Pancreas (tissue), 10 donors: ENCODE results near the gene FERMT1. TPM values are rescaled to one million over a fixed set of nuclear protein-coding genes. Genes with fewer than 3 reads are reported as not detected.

ENCODE experiments used
- ATAC-seq, 4 donors: fragments of 200-7000 bp; cut with Tn5 transposase; one replicate each; pipeline versions ENCODE4 v1.8.0 to v1.9.1; 2020; ENCODE audit warnings: mild to moderate bottlenecking in 4 of 4, moderate library complexity in 4 of 4
- DNase-seq, 6 donors: peaks; one replicate each; pipeline ENCODE4 v3.0.0-alpha.2; 2020
- FAIRE-seq: peaks from 2 replicates; lab custom pipeline; 2012; peaks lifted over from hg19 to GRCh38; lab: Jason Lieb, UNC
- H3K27ac ChIP-seq, 4 donors: fragments of 200-600 bp; sonication (generic); 1 replicate in 3 of 4; 2 replicates in 1 of 4; pipeline versions ENCODE4 v1.5.0 to v1.8.0; 2020
- H3K27me3 ChIP-seq, 4 donors: fragments of 200-600 bp; one replicate each; pipeline ENCODE4 v1.8.0; 2021
- H3K36me3 ChIP-seq, 3 donors: fragments of 200-600 bp; sonication (generic) in 1 of 3; one replicate each; pipeline versions ENCODE4 v1.5.0 to v1.8.0; 2020 to 2021
- H3K4me1 ChIP-seq, 3 donors: fragments of 200-600 bp; one replicate each; pipeline ENCODE4 v1.8.0; 2021
- H3K4me3 ChIP-seq, 4 donors: fragments of 200-600 bp; sonication (generic) in 2 of 4; one replicate each; pipeline versions ENCODE4 v1.5.0 to v1.8.0; 2020 to 2021
- H3K9me3 ChIP-seq, 4 donors: fragments of 200-600 bp; one replicate each; pipeline ENCODE4 v1.8.0; 2021
- WGBS, 2 donors: extraction: QIAGEN DNeasy Blood & Tissue Kit; methylation state at CpG; one replicate each; pipeline ENCODE4 v1.1.7; 2013; 5-methylcytosine and 5-hydroxymethylcytosine counted together
- intact Hi-C, 3 donors: fragments of 100-400 bp; cut with DNase I; formaldehyde crosslinking; loops; one replicate each; pipeline versions ENCODE4 v1.11.1 to v1.14.2; 2022
- polyA plus RNA-seq, 2 donors: library from polyadenylated mRNA; stranded (reverse); fragments of 200-250 nt; gene quantifications; one replicate each; pipeline ENCODE4 v1.2.3, GENCODE V29; 2013
- total RNA-seq, 6 donors: library from RNA; stranded (reverse); fragmentation: NEBNext Ultra II Directional in 4 of 6; extraction: Animal tissue kit (Norgen Biotek cat#: 25700) in 4 of 6; gene quantifications; one replicate each; pipeline versions ENCODE4 v1.2.1 to v1.2.4, GENCODE V29; 2021 to 2023
- TF ChIP-seq, protein P1 (sequence below), 4 donors: fragments of 200-600 bp; sonication (generic) in 3 of 4; IDR thresholded peaks; one replicate each; pipeline versions ENCODE4 v1.5.0 to v1.8.0; 2021; ENCODE audit warnings: antibody characterized with exemption in 4 of 4
- donor health status: healthy with polysubstance abuse.
- donor health status: DM: no; HTN: no; CAD: no; lungs with moderate emphysema.
- donor health status: DM: no; HTN: no; CAD: no.
- donor health status: control.
- donor health status: control.
- donor health status: Bipolar disorder and iron deficiency.
- donor health status: DM: yes; HTN: yes; CAD: no.
- donor health status: DM: no; HTN: no; CAD: no.
- donor health status: DM: no; HTN: no; CAD: no.
- donor health status: DM: yes; HTN: yes; CAD: no.

FERMT1 gene
- total and polyA plus RNA-seq, 8 donors = 0.80 to 5.6 (median 2.3) TPM

DNA sequence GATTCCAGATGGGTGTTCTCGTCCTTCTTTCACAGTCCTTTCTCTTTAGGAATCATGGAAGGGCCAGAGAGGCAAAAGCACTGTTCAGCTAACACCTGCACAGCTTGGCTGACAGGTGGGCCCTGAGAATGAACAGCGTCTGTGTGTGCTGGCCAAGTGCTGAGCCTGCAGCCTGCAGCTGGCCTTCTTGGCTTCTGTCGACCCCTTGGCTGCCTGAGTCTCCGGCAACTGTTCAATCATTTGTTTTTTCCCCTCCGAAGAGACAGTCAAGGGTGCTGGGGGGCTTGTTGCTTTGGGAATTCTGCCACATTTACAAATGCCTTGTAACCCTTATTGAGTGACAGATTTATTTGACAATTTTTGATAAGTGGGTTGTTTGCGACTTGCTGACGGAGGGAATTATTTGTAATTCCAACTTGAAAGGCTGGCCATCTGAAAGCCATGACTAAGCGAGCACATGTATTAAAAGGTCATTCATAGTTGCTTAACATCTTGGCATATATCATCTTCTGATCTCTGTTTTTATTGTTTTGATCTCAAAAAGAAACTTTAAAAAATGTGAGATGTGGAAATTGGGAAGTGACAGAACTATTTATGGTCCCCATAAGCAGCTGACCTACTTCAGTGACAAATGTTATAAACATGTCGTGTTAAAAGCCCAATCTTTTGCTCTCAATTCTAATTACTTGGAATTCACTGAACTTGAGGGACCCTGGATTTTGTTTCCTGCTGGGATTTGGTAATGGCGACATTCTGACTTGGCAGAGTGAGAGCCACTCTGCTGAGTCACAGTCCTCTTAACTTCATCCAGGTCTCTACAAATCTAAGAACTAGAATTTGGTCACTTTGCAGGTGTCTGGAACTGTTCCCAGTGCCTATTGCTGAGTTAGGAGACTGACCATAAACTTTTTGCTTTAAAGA lies 41.9 kb upstream of the FERMT1 start:
- Histone ChIP-seq H3K4me1 (no peaks in the 10 kb centered on the region), H3K27ac (peak overlapping the region in 1 of 4 donors; percentile 26), H3K9me3 (no peaks in the 10 kb centered on the region), H3K4me3 (no peak overlapping the region), H3K36me3 (no peaks in the 10 kb centered on the region), H3K27me3 (no peaks in the 10 kb centered on the region)
- WGBS, 2 donors = 26% methylated on average over 10 of the region's 10 CpGs
- intact Hi-C loops = loop anchor here in 1 of 3 donors (10.0 kb wide), 1 partner anchor 600 kb away; the partner anchor contains the start of gene BMP2
- DNase-seq (peak in 2 of 6 donors; percentile 11 to 23), ATAC-seq (peak; percentile 63 to 83 (median 68)), FAIRE-seq (no peak)
- TF ChIP-seq, protein P1, sequence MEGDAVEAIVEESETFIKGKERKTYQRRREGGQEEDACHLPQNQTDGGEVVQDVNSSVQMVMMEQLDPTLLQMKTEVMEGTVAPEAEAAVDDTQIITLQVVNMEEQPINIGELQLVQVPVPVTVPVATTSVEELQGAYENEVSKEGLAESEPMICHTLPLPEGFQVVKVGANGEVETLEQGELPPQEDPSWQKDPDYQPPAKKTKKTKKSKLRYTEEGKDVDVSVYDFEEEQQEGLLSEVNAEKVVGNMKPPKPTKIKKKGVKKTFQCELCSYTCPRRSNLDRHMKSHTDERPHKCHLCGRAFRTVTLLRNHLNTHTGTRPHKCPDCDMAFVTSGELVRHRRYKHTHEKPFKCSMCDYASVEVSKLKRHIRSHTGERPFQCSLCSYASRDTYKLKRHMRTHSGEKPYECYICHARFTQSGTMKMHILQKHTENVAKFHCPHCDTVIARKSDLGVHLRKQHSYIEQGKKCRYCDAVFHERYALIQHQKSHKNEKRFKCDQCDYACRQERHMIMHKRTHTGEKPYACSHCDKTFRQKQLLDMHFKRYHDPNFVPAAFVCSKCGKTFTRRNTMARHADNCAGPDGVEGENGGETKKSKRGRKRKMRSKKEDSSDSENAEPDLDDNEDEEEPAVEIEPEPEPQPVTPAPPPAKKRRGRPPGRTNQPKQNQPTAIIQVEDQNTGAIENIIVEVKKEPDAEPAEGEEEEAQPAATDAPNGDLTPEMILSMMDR (IDR thresholded peaks at IDR 0.05) = no peak

DNA sequence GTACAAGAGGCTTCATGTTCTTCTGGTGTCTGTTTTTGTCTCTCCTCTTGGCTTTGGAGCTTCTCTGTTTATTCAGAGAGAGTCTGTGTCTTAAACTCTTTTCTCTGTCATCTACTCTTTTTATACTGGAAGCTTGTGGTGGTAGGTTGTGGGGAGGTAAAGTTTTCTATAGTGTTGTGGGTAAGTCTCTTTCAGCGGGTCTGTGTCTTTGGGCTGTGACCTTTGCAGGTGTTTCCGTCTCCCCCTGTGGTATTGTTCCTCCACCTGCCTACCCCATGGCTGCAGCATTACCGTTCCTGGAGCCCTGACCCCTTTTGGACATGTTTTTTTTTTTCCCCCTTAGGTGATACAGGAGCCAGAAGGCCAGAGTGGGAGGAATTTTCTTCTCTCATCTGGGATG lies 37.9 kb upstream of the FERMT1 start:
- 56 to 72% methylated on average over 3 of the region's 3 CpGs for WGBS, 2 donors
- no peaks in the 10 kb centered on the region for H3K36me3 ChIP-seq
- no peak for FAIRE-seq
- no peaks in the 10 kb centered on the region for H3K4me1 ChIP-seq
- H3K4me3 ChIP-seq = no peak overlapping the region
- DNase-seq = no peak
- intact Hi-C loops = loop anchor here in 1 of 3 donors (10.0 kb wide), 1 partner anchor 604 kb away; the partner anchor contains the start of gene BMP2
- TF ChIP-seq, protein P1 (IDR thresholded peaks at IDR 0.05) = no peak
- H3K27ac ChIP-seq = no peak overlapping the region
- H3K9me3 ChIP-seq = no peaks in the 10 kb centered on the region
- H3K27me3 ChIP-seq = no peaks in the 10 kb centered on the region
- no peak for ATAC-seq

DNA sequence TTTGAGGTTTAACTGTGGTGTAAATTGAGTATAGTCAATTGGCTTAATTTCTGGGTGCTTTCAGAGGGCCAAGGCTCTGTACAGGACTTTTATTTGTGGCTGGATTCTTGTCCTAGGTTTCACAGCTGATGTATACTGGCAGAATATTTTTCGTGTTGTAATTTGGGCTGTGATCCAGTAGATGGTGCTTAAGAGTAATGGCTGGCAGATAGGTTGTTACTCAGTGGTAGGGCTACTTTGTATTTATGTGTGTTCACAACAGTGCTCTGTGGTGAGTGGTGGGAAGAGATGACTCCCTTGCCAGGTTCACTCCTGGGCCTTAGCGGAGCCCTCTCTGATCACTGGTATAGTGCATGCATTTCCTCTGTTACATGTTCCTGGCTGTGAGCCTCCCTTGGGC lies 34.5 kb upstream of the FERMT1 start:
- FAIRE-seq = no peak
- ATAC-seq = no peak
- no peak overlapping the region for H3K4me3 ChIP-seq
- WGBS, 2 donors = 74 to 81% methylated on average over 2 of the region's 2 CpGs
- TF ChIP-seq, protein P1 (IDR thresholded peaks at IDR 0.05) = no peak
- intact Hi-C loops = no loop called here
- no peaks in the 10 kb centered on the region for H3K27me3 ChIP-seq
- no peaks in the 10 kb centered on the region for H3K9me3 ChIP-seq
- DNase-seq = no peak
- no peaks in the 10 kb centered on the region for H3K36me3 ChIP-seq
- no peak overlapping the region for H3K27ac ChIP-seq
- H3K4me1 ChIP-seq = no peaks in the 10 kb centered on the region

DNA sequence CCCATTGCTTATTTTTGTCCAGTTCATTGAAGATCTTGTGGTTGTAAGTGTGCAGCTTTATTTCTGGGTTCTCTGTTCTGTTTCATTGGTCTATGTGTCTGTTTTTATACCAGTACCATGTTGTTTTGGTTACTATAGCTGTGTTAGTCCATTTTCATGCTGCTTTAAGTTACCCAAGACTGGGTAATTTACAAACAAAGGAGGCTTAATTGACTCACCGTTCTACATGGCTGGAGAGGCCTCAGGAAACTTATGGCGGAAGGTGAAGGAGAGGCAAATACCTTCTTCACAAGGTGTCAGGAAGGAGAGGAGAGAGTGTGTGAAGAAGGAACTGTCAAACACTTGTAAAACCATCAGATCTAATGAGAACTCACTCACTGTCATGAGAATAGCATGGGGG lies 29.9 kb upstream of the FERMT1 start:
- H3K4me1 ChIP-seq = no peaks in the 10 kb centered on the region
- H3K27me3 ChIP-seq = no peaks in the 10 kb centered on the region
- TF ChIP-seq, protein P1 (IDR thresholded peaks at IDR 0.05) = no peak
- no peaks in the 10 kb centered on the region for H3K36me3 ChIP-seq
- no peak for ATAC-seq
- no peak overlapping the region for H3K4me3 ChIP-seq
- no peak for FAIRE-seq
- WGBS, 2 donors = 52 to 58% methylated on average over 2 of the region's 2 CpGs
- no peaks in the 10 kb centered on the region for H3K9me3 ChIP-seq
- H3K27ac ChIP-seq = no peak overlapping the region
- DNase-seq = no peak
- intact Hi-C loops = no loop called here

DNA sequence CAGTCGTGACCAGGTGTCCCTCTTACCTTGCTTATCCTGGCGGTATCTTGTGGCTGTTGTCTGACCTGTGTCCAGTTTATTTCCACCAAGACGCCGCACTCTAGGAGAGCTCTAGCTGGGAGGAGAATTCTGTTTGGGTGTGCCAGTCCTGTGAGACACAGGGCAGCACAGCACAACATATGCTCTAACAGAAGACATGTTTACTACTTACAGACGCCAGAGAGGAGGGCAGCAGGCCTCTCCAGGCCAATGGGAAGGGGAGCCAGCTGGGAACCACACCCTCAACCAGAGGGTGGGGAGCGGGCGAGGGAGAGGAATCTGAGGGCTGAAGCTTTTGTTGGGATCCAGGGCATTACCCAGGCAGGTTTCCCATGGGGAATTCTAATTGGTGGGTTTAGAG lies 25.2 kb upstream of the FERMT1 start:
- intact Hi-C loops = no loop called here
- no peak for DNase-seq
- no peak for ATAC-seq
- H3K4me3 ChIP-seq = no peak overlapping the region
- no peaks in the 10 kb centered on the region for H3K4me1 ChIP-seq
- no peak overlapping the region for H3K27ac ChIP-seq
- 79 to 90% methylated on average over 7 of the region's 7 CpGs for WGBS, 2 donors
- H3K9me3 ChIP-seq = no peaks in the 10 kb centered on the region
- no peak for FAIRE-seq
- no peaks in the 10 kb centered on the region for H3K36me3 ChIP-seq
- H3K27me3 ChIP-seq = no peaks in the 10 kb centered on the region
- TF ChIP-seq, protein P1 (IDR thresholded peaks at IDR 0.05) = no peak
